B cell (primary cell): ENCODE results near the gene NXPH2.

Source experiments
- CTCF ChIP-seq: fragments of 200-600 bp; IDR thresholded peaks from one replicate; pipeline ENCODE4 v1.8.0; 2022; ENCODE audit warnings: antibody characterized with exemption, mild to moderate bottlenecking
- EZH2 ChIP-seq: IDR thresholded peaks from 2 replicates; pipeline ENCODE4 v1.6.1; 2012; ENCODE audit warnings: borderline replicate concordance, low read depth, mild to moderate bottlenecking, moderate library complexity, low read length; ENCODE audit not compliant: insufficient read depth, poor library complexity, severe bottlenecking

DNA sequence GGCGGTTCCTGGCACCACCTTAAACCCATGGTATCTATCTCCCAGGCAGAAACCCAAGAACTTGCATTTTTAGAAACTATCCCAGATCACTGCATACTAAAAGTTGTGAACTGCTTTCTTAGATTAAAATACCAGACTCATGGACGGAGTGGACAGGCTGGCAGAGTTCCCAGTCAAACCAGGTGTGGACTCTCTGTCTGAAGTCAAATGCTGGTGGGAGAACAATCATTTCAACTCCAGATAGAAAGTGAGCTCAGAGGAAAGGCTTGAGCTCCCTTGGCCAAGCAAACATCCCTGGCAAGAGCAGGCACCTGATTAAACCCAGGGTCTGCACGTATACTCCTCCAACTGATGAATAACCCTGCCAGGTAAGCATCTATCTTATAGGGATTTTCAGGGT is 19.5 kb downstream of the NXPH2 start:
- TF ChIP-seq CTCF (no peak), EZH2 (no peak)
